ENCODE results near the gene KCNB1. TPM values are rescaled to one million over a fixed set of nuclear protein-coding genes. Genes with fewer than 3 reads are reported as not detected.

Gene KCNB1
- total and polyA plus RNA-seq, 2 of the 4 experiments (the other 2 are of a cell fraction) = 0.05 TPM; not detected in 1

DNA sequence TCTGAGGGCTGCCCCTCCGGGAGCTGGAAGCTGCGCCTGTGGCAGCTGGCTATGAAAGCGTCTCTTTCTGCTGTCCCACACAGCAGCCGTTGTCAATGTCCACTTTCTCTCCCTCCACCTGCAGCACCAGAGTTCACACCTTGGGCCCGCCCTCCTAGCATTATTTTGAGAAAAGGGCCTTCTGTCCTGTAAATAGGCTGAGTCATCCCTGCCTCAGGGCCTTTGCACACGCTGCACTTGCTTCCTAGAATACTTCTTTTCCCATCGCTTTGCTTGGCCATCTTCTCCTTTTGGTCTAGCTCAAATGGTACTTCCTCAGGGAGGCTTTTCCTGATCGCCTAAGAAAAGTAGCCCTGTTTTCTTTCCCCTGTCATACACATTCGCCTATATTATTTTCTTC lies 135.3 kb downstream of the KCNB1 start:
- no peak overlapping the region for H3K27ac ChIP-seq (ENCODE audit: insufficient read depth, low read length)
- no peak overlapping the region for H2BK5ac ChIP-seq (ENCODE audit: low read depth, low read length, poor library complexity, severe bottlenecking)
- H3K9me3 ChIP-seq (ENCODE audit: control insufficient read depth, insufficient read depth, low read length) = no peaks in the 10 kb centered on the region
- no peak for ATAC-seq (ENCODE audit: low read depth)
- H3K18ac ChIP-seq (ENCODE audit: low read depth, low read length) = no peak overlapping the region
- BruUV-seq (replicated peaks) = no TSS peak
- peaks cover 23% of the 10 kb centered on the region for H3K27me3 ChIP-seq (ENCODE audit: control insufficient read depth, insufficient read depth, low read length)
- 92% methylated on average over 2 of the region's 9 CpGs; no CpG with 5 or more reads in 1 of the 2 experiments for WGBS, 2 experiments (ENCODE audit: extremely low coverage in 2 of 2, insufficient read length in 1 of 2)
- no peak overlapping the region for H3K56ac ChIP-seq (ENCODE audit: extremely low read depth, insufficient read depth, low read length)
- H3K14ac ChIP-seq (replicated peaks; ENCODE audit: low read depth, low read length) = no peak overlapping the region
- no peak overlapping the region for H3K23ac ChIP-seq (ENCODE audit: low read depth, low read length)
- H4K8ac ChIP-seq (ENCODE audit: low read depth in 2 of 2, low read length in 2 of 2) = no peak overlapping the region
- DNase-seq = no peak
- peaks cover 7% of the 10 kb centered on the region; the same call in 1 of the 2 replicates for H3K4me1 ChIP-seq (ENCODE audit: control insufficient read depth, insufficient read depth, low read length)
- no peak overlapping the region for H4K5ac ChIP-seq (ENCODE audit: low read depth, low read length)
- intact Hi-C loops (cut with micrococcal nuclease) = no loop called here
- no peak overlapping the region for H3K9ac ChIP-seq (ENCODE audit: low read depth, low read length)
- no peak overlapping the region for H4K91ac ChIP-seq (ENCODE audit: insufficient read depth, low read depth, low read length)
- no peak overlapping the region for H3K4ac ChIP-seq (ENCODE audit: low read depth, low read length)
- in situ Hi-C loops (cut with MboI; ENCODE audit: low sequenced_read_pairs) = loop anchor here (25.0 kb wide), 1 partner anchor 515 kb away; no protein-coding TSS in a partner anchor
- no peak overlapping the region for H2AFZ ChIP-seq (replicated peaks; ENCODE audit: low read length, poor library complexity)
- peaks cover 7% of the 10 kb centered on the region; the same call in 1 of the 2 replicates for H3K9me1 ChIP-seq (ENCODE audit: insufficient read depth, low read length)
- H2BK120ac ChIP-seq (ENCODE audit: low read depth, low read length) = no peak overlapping the region
- no peak overlapping the region for H2BK20ac ChIP-seq (ENCODE audit: low read depth, low read length)
- no peak overlapping the region for H2BK15ac ChIP-seq (ENCODE audit: low read depth, low read length)
- CTCF ChIA-PET = interaction anchor here (0.7 kb wide), 1 partner anchor 13 kb away, joined by 3 read pairs; no protein-coding TSS in a partner anchor
- H3K4me3 ChIP-seq (ENCODE audit: insufficient read depth, low read depth, low read length) = no peak overlapping the region
- no peak overlapping the region for H2AK9ac ChIP-seq (replicated peaks; ENCODE audit: low read depth, low read length, poor library complexity)
- no peaks in the 10 kb centered on the region for H3K36me3 ChIP-seq (ENCODE audit: control insufficient read depth, insufficient read depth, low read length)
- H2AK5ac ChIP-seq (ENCODE audit: low read depth, low read length) = no peak overlapping the region
- dilution Hi-C loops (cut with HindIII; ENCODE audit: low sequenced_read_pairs, unreplicated experiment) = no loop called here
- POLR2A ChIA-PET (ENCODE audit: unreplicated experiment) = no interaction called here
- H4K20me1 ChIP-seq (ENCODE audit: insufficient read depth, low read length) = no peaks in the 10 kb centered on the region
- H3K79me1 ChIP-seq (ENCODE audit: low read depth in 1 of 2, low read length in 2 of 2) = no peaks in the 10 kb centered on the region
- TF ChIP-seq FOS (IDR thresholded peaks at IDR 0.05; ENCODE audit: low read depth, low read length) (no peak), CEBPB (IDR thresholded peaks at IDR 0.05; ENCODE audit: low read depth, low read length) (no peak), SMC3 (IDR thresholded peaks at IDR 0.05; ENCODE audit: low read depth, low read length) (no peak), MAZ (IDR thresholded peaks at IDR 0.05; ENCODE audit: borderline replicate concordance, low read depth, low read length) (no peak), POLR2A (IDR thresholded peaks at IDR 0.05; ENCODE audit: low read depth, low read length) (no peak)
- TF ChIP-seq, protein P1, sequence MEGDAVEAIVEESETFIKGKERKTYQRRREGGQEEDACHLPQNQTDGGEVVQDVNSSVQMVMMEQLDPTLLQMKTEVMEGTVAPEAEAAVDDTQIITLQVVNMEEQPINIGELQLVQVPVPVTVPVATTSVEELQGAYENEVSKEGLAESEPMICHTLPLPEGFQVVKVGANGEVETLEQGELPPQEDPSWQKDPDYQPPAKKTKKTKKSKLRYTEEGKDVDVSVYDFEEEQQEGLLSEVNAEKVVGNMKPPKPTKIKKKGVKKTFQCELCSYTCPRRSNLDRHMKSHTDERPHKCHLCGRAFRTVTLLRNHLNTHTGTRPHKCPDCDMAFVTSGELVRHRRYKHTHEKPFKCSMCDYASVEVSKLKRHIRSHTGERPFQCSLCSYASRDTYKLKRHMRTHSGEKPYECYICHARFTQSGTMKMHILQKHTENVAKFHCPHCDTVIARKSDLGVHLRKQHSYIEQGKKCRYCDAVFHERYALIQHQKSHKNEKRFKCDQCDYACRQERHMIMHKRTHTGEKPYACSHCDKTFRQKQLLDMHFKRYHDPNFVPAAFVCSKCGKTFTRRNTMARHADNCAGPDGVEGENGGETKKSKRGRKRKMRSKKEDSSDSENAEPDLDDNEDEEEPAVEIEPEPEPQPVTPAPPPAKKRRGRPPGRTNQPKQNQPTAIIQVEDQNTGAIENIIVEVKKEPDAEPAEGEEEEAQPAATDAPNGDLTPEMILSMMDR (conservative IDR thresholded peaks at IDR 0.05; ENCODE audit: low read depth, low read length) = no peak
- no peak overlapping the region for H3K4me2 ChIP-seq (ENCODE audit: low read depth, low read length)

Measured in IMR-90 (cell line).